Measurements from ENCODE around the gene MTCH1. TPM values are rescaled to one million over a fixed set of nuclear protein-coding genes. Genes with fewer than 3 reads are reported as not detected.

MTCH1 gene
- total RNA-seq, 1 experiment from 2014 or later: 204 TPM

GRCh38 chr6:36969988-36970891 lies 15.8 kb downstream of the MTCH1 start:
- ATAC-seq (no peak), DNase-seq (ENCODE audit: low spot score) (no peak)
- TF ChIP-seq E2F1 (CRISPR knock-in tag; IDR thresholded peaks at IDR 0.05) (no peak), IRF2 (CRISPR knock-in tag; IDR thresholded peaks at IDR 0.05; ENCODE audit: borderline replicate concordance, low read depth) (no peak), ZNF281 (CRISPR knock-in tag; IDR thresholded peaks at IDR 0.05) (no peak), ZNF232 (CRISPR knock-in tag; IDR thresholded peaks at IDR 0.05) (no peak), ETV6 (CRISPR knock-in tag; IDR thresholded peaks at IDR 0.05) (no peak), MLX (CRISPR knock-in tag; IDR thresholded peaks at IDR 0.05) (no peak), ZNF317 (CRISPR knock-in tag; IDR thresholded peaks at IDR 0.05; ENCODE audit: borderline replicate concordance, low read depth) (no peak), RELA (CRISPR knock-in tag; IDR thresholded peaks at IDR 0.05; ENCODE audit: borderline replicate concordance) (no peak), GABPB1 (CRISPR knock-in tag; IDR thresholded peaks at IDR 0.05) (no peak), ZNF532 (CRISPR knock-in tag; IDR thresholded peaks at IDR 0.05; ENCODE audit: borderline replicate concordance) (no peak), OVOL2 (CRISPR knock-in tag; IDR thresholded peaks at IDR 0.05; ENCODE audit: borderline replicate concordance) (no peak), EMX1 (CRISPR knock-in tag; IDR thresholded peaks at IDR 0.05) (no peak)
- Mint-ChIP-seq H3K4me1 (no peaks in the 10 kb centered on the region), H3K4me3 (no peak overlapping the region), H3K9me3 (no peaks in the 10 kb centered on the region), H3K36me3 (peaks cover 70% of the 10 kb centered on the region), H3K27ac (peak overlapping the region; percentile 84), H3K27me3 (ENCODE audit: low read depth) (no peaks in the 10 kb centered on the region)
- ChIA-PET POLR2A (no interaction called here), CTCF (interaction anchor here (0.7 kb wide), 1 partner anchor 55 kb away, joined by 3 read pairs; no protein-coding TSS in a partner anchor)

- no peak overlapping the region for H3K27ac Mint-ChIP-seq
- H3K36me3 Mint-ChIP-seq: peaks cover 60% of the 10 kb centered on the region
- ChIA-PET CTCF (no interaction called here), POLR2A (no interaction called here)
- no peak overlapping the region for H3K4me3 Mint-ChIP-seq
- 0 out of 2 replicates have a peak, but pooled peaks cover 2% of the 10 kb centered on the region for H3K4me1 Mint-ChIP-seq
- no peak for TF ChIP-seq NR3C1 (CRISPR knock-in tag; conservative IDR thresholded peaks at IDR 0.05; ENCODE audit: low read depth)
- no peak for TF ChIP-seq MAX (CRISPR knock-in tag; IDR thresholded peaks at IDR 0.05)
- no peak for TF ChIP-seq GTF2I (CRISPR knock-in tag; conservative IDR thresholded peaks at IDR 0.05)
- TF ChIP-seq E2F1 (CRISPR knock-in tag; IDR thresholded peaks at IDR 0.05): no peak
- H3K27me3 Mint-ChIP-seq (ENCODE audit: low read depth): no peaks in the 10 kb centered on the region
- no peaks in the 10 kb centered on the region for H3K9me3 Mint-ChIP-seq
- no peak for ATAC-seq
- DNase-seq (ENCODE audit: low spot score): no peak
These were observed 16.7 kb downstream of the MTCH1 start for GRCh38 chr6:36969240-36969691.
